HT-29 (cell line): ENCODE measurements around the gene ANP32E. TPM values are rescaled to one million over a fixed set of nuclear protein-coding genes. Genes with fewer than 3 reads are reported as not detected.

Source experiments
- DNase-seq: peaks from one replicate; pipeline ENCODE4 v3.0.0-alpha.2; 2015; ENCODE audit warnings: low spot score
- total RNA-seq: library from RNA; depleted of rRNA; stranded (reverse); fragments of >200 nt; shearing (Covaris generic); gene quantifications from 2 replicates; pipeline ENCODE4 v1.2.3, GENCODE V29; 2014; rRNA removed

Gene ANP32E
- total RNA-seq = 12.7 and 16.4 TPM in 2 replicates

DNA sequence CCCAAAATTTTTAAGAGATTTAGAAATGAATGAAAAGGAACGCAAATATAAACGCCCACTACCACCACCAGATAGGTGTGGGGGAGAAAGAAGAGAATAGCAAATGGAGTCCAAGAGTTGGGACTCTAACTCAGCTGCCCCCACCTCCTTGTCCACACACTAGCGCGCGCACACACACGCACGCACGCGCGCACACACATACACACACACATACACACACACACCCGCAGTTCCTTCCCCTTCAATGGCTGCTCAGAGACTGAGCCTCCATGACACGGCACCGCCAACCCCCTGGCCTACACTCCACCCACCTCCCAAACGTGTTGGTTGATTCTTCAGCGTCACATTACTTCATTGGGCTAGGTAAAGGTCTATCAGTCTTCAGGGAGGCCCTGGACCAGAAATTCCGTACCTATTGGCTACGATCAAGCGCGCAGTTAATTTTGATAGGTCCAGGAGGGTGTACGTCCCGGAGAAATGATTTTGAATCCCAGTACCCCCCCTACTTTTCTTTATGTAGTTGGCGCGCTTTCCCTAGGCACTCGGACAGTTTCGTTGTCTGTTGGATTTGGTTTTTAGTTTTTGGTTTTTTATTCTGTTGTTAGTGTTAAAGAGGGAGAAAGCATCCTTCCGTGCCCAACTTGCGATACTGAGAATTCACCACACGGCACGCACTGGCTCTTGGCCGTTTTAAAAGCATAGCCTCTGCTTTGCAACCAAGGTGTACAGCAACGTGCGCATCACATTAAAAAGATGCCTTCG lies at the start of gene ANP32E:
Gene ANP32E (minus strand): TSS at position 261 of the 762 bp plus-strand sequence. CDS start 326 bp downstream, outside the sequence.
- DNase-seq = peak; percentile 98

DNA sequence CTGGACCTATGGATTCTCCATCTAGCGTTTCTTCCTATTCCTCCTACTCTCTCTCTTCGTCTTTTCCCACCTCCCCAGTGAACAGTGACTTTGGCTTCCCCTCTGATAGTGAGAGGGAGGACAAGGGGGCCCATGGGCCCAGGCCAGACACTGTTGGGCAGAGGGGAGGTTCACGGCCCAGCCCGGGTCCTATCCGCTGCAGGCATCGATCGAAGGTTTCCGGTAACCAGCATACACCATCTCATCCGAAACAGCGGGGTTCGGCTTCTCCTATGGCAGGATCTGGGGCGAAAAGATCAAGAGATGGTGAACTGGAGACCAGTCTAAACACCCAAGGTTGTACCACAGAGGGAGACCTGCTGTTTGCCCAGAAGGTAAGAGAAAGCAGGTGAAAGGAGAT lies 47.3 kb upstream of the ANP32E start:
- DNase-seq = no peak

DNA sequence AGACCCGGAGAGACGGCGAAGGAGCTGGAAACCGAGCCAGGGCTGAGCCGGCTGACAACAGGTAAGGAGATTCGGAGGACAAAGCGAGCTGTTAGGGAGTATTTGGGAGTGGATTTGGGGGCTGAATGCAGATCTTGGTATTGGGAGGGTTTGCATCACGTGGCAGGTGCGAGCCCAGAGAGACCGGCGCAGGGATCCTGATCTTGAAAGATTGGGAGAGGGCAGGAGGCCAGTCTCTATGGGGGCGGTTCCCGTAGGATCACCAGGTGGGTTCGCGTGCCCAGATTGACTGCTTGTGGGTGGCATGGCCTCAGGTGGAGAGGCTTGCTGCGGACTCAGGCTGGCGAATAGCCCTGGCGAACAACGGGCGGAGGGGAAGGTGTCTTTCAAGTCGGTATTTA lies 46.6 kb upstream of the ANP32E start:
- no peak for DNase-seq

DNA sequence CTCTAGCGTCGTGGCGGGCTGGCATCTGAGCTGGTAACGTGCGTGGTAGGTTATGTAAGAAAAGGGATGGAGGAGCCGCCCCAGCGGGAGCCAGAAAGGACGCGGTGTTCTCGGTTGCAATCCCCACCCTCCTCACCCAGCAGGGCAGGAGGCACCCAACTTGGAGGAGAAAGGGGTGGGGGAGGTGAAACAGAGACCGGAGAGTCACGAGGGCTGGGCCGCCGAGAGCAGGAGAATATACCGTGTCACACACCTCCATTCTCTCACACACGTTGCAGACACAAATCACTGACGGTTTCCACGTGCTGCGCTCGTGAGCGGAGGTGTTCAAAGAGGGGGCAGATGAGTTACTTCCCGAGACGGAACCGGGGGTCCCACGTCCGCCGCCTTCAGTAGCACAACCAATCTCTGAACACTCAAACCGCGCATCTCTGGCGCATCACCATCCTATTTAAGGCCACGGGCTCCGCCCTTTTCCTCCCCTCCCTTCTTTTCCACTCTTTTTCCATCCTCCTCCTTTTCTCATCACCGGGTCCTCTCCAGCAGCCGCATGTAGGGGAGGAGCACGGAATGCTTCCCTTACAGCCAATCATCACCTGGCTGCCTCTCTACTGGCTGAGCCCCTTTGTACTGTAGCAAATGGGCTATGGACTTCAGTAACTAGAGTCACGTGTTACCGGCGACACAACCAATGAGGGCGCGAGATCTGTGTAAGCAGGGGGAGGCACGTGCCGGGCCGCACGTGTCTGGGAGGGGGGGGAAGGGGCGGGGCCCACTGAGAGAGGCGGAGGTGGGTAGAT lies 46.0 kb upstream of the ANP32E start, which contains the start of gene CIART:
Gene CIART (plus strand): TSS at position 797 of the 800 bp plus-strand sequence. CDS start 714 bp downstream, outside the sequence.
- no peak for DNase-seq

DNA sequence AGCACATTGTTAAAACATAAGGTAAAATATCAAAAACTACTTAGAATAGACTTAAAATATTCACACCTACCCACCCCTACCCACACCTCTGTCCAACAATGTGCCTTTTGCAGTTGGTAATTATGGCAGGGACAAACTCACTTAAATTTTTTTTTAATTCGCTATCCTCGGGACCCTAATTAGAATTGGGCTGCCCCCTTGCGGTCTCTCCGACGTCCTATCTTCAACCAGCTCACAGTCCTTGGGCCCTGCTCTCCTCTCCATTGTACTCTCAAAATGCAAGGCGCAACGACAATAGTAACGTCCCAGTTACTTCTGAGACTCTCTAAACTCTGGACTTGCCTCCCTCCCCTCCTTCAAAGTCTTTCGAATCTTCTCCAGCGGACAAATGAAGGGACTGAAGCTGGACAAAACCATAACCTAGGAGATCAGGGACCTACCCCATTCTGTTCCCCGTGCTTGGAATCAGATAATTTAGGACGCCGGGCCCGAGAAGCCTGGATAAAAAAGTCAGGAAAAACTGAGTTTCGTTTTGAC lies 45.4 kb upstream of the ANP32E start:
- no peak for DNase-seq

DNA sequence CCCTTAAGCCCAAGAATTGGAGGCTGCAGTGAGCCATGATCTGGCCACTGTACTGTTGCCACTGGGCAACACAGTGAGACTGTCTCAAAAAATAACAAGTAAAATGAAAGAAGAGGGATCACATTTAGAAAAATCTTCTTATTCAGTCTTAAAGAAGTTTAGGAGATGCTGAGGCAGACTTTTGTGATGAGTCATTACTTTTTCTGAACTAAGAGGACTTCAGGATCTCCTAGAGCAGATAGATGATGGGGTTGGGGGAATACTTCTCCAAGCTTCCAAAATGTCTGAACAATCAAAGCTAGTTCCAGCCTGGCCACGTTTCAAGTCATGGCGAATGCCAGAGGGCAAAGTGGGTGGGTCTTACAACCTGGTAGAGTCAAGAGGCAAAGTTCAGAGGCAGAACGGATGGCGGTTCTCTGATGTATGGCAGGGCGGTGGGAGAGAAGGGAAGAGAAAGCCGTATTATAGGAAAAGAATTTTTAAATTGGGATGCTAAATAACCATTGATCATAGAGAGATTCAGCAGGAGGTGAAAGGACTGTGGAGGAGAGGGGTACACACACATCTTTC lies 44.3 kb upstream of the ANP32E start:
- no peak for DNase-seq

DNA sequence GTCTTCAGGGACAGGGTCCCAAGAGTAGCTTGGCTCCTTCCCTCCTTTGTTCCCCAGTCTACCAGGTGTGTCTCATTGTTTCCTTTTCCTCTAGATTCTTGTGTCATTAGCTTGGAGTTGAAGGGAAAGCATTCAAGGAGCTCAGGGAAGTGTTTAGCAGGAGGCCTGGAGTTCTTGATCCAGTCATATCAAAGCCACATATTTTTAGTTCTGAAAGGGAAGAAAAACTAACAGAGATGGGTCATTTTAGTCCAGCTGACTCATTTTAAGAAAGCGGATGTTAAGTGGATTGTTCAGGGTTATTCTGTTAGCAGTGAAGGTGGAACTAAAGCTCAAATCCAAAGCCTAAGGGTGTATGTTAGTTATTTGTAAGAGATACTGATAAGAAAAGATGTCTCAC lies 37.4 kb upstream of the ANP32E start:
- DNase-seq = no peak

DNA sequence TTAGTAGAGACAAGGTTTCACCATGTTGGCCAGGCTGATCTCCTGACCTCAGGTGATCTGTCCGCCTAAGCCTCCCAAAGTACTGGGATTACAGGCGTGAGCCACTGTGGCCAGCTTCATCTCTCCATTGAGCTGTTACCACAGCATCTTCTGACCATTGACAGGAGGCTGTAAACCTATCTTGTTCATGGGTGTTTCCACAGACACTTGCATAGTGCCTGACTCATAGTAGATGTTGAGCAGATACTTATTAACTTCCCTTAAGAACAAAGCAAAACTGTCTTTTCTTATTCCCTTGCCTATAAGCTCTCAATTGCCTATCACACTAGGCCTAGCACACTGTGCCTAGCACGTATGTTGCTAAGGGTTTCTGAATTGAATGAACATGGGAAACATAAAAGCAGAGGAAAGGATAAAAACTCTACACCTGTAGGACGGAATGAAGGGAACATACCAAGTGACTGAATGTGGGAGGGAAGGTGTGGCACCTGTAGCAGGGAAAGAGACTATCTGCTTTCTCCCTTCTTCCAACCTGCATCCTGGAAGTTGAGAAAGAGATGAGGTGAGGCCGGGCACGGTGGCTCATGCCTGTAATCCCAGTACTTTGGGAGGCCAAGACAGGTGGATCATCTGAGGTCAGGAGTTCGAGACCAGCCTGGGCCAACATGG lies 35.5 kb upstream of the ANP32E start:
- no peak for DNase-seq

DNA sequence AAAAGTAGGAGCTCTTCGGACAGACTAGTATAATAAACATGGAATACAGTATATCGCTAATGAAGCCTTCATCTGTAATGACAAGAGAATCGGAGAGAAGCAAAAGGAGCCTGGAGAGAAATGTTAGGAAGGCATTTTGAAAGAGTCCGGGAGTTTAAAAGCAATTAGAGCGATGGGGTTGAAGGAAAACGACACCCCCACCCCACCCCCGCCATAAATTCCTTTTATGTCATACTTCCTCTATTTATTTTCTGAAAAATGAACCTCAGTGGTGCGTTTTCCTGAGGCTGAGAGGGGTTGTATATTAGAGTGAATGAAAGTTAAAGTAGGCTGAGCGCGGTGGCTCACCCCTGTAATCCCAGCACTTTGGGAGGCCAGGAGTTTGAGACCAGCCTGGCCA lies 33.5 kb upstream of the ANP32E start:
- DNase-seq = no peak

DNA sequence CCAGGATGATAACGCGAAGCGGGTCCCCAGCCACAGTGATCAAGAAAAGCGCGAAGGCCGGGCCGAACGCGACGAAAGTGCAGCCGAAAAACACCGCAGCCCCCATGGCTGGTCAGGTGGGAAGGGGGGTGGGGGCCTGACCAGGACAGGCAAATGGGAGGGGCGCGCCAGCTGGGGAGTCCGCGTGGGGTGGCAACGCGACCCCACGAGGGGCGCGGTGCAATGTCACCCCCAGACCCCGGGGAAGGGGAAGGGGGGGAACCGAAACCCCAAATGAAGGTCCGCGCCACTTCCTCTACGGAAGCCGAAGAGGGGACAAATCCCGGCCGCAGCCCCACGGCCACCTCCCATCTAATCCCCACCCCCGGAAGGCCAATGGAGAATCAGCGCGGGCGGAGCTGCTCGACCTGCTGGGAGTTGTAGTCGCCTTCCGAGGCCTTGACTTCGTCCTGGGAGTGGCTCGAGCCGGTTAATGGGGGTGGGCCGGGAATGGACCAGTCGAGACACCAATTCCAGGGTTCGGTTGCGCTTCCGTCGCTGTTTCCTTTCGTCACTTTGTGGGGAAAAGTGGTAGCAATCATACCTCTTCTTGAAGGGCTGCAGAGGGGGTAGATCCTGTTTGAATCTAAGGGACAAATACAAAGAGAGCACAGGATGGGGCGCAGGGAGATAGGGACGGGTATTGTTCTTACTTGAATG lies 32.9 kb upstream of the ANP32E start, which contains the start of gene APH1A:
Gene APH1A (minus strand): TSS at position 312 of the 699 bp plus-strand sequence. CDS start 206 bp downstream, at position 106.
- peak; percentile 94 for DNase-seq

DNA sequence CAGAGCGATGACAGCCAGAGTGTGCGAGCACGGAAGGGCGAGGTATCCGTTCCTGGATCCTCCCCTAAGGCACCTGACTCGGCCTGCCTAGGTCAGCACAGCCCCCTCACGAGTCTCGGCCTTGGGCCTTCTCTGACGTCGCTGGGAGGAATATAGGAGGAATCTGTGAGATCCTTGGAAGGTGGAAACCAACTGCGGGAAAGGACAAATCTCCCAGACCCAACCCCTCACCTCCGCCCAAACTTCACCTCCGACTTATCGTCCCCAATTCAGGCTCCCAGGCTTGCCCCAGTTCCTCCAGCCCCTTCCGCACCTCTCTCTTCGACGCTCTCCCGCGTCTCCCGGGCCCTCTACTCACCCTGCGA lies 32.4 kb upstream of the ANP32E start:
- peak; percentile 43 for DNase-seq

DNA sequence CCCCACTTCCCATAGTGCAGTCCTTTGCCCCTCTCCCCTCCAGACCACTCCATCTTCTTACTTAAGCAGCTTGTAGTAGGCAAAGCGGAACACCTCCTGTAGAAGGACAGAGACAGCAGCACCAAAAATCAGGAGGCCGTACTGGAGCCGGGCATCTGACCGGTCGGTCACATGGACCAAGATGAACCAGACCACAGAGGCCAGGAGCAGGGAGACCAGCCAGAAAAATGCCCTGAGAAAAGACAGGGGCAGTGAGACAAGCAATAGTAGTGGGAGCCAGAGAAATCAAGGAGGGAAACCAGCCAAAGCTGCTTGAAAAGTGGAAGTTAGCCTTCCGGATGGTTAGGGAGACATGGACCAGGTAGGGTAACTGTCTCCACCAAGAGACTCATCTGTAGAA lies 32.0 kb upstream of the ANP32E start:
- no peak for DNase-seq

DNA sequence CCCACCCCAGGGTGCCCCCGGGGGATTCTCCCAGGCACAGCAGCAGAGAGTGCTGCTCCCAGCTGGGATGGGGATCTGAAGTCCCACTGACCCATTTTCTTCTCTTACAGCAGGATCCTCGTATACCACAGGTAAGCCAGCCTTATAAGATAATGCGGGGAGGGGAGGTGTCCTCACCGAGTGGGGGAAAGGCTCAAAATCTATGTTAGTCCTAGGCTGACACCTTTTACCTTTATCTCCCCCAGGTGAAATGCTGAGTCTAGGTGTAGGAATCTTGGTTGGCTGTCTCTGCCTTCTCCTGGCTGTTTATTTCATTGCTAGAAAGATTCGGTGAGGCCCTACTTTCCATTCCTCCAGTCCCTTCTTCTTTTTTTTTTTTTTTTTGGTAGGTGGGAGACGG lies 27.6 kb upstream of the ANP32E start:
- DNase-seq = no peak

DNA sequence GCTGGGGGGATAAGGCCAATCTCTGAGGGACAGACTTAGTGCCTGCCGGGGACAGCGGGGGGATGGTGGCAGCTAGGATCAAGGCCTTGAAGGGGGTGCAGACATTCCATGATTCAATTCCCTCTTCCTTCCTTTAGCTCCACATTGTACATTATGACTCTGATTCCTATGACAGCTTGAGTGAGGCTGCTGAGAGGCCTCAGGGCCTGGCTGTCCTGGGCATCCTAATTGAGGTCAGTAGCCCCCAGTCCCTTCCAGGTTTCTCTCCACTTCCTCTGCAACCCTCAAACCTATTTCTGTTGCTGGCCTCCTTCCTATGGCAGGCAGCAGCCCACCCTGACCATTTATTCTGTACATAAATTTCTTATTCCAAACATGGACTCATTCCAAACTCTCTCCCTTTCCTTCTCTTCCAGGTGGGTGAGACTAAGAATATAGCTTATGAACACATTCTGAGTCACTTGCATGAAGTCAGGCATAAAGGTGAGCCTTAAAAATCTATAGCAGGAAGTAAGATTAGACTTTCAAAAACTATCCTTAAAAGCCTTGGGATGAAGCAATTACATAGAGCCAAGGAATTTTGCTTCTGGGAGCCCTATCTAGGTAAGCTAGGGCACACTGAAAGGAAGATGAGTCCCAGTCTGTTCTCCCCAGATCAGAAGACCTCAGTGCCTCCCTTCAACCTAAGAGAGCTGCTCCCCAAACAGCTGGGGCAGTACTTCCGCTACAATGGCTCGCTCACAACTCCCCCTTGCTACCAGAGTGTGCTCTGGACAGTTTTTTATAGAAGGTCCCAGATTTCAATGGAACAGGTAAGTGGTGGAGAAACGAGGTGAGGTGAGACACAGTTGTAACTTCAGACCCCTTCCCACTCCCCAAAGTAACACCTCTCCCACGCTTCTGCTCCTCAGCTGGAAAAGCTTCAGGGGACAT lies 26.7 kb upstream of the ANP32E start:
- DNase-seq = peak; percentile 29

DNA sequence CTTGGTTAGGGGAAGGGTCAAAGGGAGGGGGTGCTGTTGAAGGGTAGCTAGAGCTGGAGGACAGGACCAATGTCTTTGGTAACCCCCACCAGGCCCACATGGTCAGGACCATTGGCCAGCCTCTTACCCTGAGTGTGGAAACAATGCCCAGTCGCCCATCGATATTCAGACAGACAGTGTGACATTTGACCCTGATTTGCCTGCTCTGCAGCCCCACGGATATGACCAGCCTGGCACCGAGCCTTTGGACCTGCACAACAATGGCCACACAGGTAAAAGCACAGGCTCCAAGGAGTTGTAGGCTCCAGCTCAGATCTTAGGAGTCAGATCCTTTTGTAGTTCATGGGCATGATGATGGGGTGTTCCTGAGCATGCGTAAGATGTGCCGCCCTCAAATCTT lies 25.5 kb upstream of the ANP32E start:
- DNase-seq = no peak

DNA sequence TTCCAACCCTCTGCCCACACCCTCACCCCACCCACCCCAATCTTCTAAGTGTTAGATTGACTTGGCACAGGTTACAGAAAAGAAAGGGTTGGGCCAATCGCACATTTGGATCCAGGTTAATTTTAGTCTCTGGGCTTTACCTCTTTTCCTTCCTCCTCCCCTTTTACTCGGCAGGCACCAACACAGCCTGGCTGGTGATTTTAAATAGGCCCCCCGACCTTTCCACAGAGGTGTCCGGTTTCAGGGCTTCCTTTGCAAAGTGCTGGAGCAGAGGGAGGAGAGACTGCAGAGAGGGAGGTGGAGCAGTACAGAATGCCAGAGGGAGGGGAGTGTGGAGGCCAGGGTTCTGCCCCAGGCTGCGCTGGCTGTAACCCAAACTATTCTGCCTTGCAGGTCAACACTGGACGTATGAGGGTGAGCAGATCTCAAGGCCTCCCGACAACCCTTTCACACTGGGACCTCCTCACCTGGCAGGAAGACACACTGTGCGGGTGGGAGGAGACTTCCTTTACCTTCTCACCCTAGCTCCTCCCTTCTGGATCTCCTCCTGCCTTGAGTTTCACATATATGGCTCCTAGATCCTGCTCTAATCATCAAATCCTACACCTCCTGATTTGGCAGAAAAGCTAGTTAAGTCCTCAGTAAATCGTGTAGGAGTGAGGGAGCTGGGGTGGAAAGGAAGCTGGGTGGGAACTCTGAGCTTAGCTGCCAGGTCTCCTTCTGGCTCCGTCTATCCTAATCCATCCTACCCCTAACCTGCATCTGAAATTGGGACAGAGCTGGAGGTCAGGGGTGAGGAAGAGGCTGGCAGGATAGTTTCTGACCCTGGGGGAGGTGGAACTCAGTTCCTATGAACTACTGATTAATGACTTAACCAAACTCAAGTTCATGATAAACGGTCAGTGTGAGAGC lies 24.1 kb upstream of the ANP32E start:
- DNase-seq = peak; percentile 58

DNA sequence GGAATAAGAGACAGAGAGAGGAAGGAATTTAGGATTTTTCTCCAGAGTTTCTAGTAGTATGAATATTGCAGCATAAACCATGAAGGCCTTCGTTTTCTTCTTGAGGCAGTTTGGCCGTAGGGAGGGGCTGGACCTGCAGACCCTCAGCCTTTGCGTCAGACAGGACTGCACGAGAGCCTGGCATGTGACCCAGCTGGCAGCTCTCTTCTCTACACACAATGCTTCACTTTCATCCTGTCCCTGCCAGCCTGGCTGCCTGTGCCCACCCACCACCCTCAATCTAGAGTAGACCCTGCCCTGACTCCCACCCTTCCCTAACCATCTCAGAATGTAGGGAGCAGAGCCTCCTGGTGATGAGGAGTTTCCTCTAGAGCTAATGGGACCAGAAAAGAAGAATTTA lies 23.3 kb upstream of the ANP32E start:
- DNase-seq = no peak
